GM18873 (cell line): Measurements from ENCODE around the gene ALG1.

Experiments used
- ATAC-seq: cut with Tn5 transposase; IDR thresholded peaks from one replicate; pipeline ENCODE4 v1.9.1; 2021; ENCODE audit warnings: mild to moderate bottlenecking, moderate library complexity, moderate number of reproducible peaks; ENCODE audit not compliant: unreplicated experiment, low FRiP score

The ALG1 gene, protein sequence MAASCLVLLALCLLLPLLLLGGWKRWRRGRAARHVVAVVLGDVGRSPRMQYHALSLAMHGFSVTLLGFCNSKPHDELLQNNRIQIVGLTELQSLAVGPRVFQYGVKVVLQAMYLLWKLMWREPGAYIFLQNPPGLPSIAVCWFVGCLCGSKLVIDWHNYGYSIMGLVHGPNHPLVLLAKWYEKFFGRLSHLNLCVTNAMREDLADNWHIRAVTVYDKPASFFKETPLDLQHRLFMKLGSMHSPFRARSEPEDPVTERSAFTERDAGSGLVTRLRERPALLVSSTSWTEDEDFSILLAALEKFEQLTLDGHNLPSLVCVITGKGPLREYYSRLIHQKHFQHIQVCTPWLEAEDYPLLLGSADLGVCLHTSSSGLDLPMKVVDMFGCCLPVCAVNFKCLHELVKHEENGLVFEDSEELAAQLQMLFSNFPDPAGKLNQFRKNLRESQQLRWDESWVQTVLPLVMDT

DNA sequence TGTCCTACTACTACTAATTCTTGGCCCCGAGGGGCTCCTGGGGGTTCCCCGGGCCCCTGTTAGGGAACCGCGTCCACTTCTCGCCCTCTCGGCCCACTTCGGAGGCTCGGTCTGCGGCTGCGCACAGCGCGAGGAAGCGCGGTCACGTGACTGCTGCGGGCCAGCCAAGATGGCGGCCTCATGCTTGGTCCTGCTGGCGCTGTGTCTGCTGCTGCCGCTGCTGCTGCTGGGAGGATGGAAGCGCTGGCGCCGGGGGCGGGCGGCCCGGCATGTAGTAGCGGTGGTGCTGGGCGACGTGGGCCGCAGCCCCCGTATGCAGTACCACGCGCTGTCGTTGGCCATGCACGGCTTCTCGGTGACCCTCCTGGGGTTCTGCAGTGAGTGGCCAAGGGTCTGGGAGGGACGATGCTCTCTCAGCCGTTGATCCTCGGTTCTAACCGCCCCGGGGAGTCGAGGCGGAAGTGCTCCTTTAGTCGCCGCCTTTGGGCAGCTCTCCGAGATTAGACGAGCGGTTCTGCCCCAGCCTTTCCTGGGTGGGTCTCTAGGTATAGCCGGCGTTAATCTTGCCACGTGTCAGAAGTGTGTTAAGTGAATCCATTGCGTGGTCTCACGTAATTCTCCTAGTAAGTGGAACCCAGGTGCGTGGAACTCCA lies at the start of gene ALG1:
Gene ALG1 (plus strand): TSS at position 163 of the 653 bp plus-strand sequence. CDS start 7 bp downstream, at position 170.
- ATAC-seq: peak; percentile 75

DNA sequence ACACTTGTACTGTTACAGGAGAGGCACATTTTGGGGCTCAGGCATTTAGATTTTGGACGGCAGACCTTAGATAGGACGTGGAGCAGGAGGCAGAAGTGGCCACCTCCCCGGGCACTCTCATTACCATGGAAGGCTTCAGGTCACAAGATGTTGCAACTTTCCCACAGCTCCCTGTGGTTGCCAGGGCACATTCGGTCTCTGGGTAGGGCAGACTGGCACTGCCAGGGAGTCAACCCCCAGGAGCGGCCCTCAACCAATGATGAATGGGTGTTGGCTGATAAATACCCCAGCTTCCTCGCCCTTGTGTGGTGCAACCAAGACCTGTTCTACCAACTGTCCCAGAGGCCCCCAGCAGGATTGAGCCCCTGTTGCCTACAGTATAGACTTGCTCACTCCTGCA lies 49.1 kb upstream of the ALG1 start:
- ATAC-seq: no peak

DNA sequence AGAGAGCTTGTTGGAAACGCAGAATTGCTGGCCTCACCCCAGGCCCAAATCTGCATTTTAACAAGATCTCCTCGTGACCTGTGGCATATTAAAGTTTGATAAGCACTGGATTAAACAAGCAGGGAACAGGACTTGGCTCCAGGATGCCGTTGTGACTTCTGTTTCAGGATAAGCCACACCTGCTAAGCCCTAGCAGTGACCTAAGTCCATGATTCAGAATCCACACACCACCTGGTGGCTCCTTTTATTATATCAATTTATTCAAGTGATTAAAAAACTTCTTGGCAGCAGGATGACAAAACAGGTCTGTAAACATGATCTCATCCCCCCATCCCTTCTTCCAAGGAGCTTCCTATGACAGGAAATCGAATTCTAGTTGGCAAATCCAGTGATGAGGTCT lies 47.0 kb upstream of the ALG1 start:
- ATAC-seq: no peak

DNA sequence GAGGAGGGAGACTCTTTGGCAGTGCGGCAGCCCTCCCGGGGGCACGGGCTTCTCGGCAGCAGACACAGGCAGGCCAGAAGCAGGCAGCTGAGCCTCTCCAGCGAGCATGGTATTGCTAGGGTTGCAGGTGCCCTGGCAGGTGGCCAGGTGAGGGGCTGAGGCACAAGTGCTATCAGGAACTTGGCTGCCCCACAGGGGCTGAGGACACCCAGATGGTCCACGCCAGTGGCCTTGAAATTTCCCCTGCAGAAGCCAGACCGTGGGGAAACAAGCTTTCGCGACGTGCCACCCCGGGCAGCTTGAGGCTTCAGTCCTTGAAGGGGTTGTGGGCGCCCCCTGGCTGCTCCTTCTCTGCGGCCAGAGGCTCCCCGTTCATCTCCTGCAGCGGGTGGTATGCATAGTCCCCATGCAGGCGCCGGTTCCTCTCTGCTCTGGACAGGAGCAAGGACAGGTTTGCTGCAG lies 46.4 kb upstream of the ALG1 start:
- ATAC-seq: no peak

DNA sequence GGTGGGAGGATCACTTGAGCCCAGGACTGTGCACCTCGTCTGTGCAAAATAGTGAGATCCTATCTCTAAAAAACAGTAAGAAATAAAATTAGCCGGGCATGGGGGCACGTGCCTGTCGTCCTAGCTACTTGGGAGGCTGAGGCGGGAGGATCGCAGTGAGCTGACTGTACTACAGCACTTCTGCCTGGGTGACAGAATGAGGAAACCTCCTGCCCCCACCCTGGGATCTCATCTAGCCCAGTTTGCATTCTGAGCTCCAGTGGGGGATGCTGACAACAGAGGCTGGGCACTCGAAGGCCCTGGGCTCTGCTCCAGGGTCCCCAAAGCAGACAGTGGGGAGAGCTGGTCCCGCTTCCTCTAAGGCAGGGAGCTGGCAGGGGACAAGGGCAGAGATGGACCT lies 45.0 kb upstream of the ALG1 start:
- ATAC-seq: no peak

DNA sequence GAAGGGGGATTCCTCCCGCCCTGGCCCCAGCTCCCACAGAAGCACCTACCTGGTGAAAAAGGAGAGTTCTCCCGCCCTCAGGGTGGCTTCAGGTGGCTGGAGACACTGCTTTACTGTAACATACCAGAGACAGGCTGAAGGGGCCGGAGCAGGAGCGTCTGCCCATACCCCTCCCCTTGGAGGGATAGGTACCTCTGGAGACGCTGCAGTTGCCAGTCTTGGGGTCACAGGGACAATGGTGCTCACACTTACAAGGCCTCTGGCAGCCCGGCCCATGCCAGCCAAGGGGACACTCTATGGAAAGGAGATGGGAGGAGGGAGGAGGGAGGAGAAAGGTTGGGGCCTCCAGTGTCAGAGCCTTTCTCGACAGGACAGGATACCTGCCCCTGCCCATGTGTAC lies 44.6 kb upstream of the ALG1 start:
- no peak for ATAC-seq

DNA sequence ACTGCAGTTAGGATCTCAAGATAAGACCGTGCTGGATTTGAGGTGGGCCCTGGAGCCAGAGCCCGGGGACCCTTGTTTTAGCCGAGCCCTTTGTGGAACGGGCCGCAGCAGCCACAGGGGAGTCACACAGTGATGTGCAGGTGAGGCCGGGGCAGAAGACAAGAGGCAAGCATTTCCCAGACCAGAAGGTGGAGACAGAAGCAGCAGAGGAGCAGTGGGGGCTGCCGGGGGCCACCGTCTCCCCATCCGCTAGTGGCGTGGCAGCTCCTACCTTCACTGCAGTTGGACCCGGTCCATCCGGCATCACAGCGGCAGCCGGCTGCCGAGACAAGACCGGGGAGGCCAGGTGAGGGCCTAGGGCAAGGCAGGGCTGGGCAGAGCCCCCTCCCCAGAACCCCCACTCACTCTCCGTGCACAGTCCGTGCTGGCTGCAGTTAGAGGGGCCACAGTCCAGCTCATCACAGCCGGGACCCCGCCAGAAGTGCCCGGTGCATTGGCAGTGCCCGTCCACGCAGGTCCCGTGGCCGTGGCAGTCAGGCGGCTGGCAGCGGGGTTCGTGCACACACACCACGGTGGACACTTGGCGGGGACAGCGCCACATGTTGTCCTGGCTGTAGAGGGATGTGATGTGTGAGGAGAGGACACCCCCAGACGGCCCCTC lies 43.9 kb upstream of the ALG1 start:
- no peak for ATAC-seq

DNA sequence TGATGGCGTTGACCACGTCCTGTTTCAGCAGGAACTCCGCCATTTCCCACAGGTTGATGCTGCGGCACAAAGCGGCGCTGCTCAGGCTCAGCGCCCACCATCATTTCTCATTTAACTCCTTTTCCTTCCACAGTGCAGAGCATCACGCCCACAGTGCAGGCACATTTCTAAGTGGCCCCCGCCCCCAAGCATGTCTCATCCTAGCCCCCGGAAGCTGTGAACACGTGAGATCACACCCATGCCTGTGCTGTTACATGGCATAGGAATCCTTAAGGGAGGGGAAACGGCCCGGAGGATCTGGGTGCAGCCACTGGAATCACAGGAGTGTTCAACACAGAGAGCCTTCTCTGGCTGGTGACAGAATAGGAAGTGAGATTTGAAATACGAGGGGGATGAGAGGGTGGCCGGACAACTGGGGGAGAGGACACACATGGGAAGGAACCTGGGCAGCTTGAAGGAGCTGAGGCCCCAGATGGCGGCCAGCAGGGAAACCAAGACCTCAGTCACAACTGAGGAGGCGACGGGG lies 42.6 kb upstream of the ALG1 start:
- ATAC-seq: no peak

DNA sequence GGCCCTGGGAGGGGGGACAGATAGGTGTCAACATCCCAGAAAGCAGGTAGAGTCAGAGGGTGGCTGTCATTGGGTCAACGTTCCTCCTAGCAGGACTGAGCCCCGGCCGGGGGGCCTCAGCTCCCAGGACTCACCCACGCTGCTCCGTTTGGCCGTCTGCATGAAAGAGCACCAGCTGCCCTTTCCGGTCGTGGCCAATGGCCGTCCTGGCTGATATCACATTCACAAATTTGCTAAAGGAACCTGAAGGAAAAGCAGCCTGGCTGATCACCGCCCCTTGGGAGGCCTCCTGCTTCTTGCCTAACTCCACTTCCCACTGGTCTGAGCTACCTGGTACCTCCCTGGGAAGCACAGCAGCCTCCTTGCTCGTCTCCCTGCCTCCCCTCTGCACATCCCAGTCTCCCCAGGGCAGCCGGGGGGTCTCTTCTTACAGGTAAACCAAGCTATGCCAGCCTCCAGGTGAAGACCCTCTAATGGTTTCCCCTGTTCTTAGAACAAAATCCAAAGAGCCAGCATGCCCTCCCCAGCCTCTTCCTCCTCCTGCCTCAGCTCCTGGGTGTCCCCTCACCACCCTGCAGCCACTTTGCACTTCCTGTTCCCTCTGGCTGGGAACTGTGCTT lies 41.3 kb upstream of the ALG1 start:
- no peak for ATAC-seq

DNA sequence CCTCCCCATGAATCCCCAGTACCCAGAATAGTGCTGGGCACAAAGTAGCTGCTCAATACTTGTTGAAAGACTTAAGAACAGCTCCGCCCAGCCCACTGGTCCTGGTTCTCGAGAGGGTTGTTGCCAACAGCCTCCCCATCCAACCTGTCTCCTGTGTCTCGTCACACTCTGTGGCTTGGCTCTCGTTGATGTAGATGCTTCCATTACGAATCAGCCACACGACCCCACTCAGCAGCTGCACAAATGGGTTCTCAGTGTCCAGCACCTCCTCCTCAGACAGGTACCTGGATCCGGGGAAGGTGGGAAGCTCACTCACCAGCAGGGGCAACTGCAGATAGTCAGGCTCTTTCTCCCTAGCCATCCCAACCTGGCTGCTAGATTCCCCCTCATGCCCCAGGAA lies 40.0 kb upstream of the ALG1 start:
- no peak for ATAC-seq

DNA sequence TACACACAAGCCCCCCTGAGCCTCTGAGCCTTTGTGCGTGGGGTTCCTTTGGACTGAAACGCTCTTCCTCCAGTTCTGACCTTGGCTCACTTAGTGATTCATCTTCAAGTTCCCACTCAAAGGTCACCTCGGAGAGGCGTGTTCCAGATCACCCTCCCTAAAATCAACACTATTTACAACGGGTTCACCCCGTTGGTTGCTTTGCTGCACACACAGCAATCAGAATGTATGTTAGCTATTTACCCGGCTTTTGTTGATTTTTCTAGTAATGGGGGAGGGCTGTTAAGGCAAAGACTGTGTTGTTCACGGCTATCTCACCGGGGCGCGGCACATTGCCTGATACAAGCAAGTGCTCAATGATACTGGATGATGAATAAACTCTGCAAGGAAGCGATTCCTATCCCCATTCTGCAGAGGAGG lies 38.9 kb upstream of the ALG1 start:
- ATAC-seq: no peak

DNA sequence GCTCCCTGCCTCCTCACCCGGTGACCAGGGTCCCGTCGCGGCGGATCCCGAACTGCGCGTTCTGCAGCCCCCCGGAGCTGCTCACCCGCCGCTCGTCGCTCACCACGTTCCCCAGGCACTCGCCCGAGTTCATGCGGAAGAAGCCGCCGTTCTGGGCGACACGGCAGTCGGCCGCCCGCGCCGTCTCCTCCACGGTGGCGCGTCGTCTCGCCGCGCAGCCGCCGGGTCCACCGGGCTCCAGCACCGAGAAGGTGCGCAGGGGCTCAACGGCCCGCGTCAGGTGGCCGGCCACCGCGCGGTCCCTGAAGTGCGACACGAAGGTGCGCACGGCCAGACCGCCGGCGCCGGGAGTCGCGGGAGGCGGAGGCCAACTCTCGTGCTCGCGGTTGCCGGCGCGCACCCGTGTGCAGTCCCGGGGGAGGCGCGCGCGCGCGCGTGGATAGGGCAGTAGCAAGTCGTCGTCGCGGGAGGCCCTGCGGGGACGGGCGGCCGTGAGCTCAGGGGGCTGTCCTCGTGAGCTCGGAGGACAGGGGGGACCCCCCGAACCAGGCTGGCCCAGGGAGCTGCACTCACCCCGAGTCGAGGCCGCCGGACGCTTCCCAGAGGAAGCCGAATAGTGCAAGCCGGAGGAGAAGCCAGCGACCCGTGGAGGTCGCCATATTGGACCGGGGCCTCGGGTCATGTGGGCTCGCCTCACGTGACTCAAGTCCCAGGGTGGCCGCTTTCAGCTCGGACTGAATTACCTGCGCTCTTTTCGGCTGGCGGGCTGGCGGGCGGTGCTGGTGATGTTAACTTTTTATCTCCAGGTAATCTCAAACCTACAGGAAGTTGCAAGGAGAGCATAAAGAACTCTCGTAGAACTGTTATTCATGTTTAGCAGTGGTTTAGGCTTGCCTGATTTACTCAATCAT lies 38.1 kb upstream of the ALG1 start, which contains the start of gene NAGPA:
Gene NAGPA (minus strand): TSS at position 680 of the 911 bp plus-strand sequence. CDS start 21 bp downstream, at position 659.
- ATAC-seq: peak; percentile 77

DNA sequence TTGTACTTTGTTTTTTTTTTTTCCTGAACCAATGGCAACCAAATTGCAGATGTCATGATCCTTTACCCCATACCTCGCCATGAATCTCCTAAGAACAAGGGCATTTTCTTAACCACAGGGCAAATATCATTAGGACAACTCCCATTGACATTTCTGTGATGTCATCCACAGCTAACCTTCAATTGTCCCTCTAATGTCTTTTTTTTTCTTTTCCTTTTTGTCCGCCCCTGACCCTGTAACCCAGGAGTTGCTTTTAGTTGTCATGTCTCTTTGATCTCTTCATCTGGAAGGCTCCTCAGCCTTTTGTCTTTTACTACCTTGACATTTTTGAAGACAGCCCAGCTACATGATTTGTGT lies 37.5 kb upstream of the ALG1 start:
- ATAC-seq: no peak

DNA sequence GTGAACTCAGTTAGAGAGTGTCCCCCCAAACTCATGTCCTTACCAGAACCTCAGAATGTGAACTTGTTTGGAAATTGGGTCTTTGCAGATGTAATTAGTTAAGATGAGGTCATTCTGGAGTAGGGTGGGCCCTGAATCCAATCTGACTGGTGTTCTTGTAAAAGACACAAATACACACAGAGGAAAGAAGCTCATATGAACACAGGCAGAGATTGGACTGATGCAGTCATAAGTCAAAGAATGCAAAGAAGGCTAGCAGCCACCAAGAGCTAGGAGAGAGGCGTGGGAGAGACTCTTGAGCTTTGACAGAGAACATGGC lies 35.8 kb upstream of the ALG1 start:
- no peak for ATAC-seq

DNA sequence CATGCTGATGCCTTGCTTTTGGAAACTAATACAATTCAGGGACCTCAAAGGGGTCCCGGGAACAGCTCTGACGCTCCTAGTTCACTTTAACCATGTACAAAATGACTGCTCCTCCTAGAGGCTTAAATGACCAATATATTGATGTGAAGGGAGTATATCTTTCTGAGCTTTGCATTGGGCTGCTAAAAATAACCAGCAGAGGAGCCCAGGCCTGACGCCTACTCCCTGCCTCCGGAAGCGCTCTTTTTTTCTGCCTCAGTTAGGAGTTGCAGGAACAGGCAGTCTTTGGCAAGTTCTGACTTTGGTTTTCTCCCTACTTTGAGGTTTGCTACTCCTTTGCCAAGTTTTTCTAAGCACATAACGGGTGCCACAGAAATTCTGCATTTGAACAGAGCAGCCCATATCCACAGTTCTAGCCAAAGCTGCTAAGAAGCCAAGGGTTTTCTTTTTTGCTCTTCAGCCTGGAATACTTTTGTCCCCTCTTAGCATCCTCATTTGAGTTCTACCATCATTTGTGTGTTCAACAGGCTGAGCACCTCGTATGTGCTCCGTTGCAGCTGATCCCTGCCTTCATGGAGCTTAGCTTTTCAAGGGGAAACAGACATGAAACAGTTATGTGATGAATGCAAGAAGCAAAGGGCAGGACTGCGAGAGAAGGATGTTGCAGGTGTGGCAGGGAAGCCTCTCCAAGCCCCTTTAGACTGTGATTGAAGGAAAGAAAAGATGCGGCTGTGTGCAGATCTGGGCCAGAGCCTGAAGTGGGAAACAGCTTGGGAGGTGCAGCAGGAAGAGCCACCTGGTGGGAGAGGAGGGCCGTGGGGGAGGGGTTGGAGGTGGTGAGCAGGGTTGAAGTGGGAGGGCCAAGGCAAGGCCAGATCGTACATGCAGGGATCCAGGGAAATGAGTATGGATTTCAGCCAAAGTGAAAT lies 35.2 kb upstream of the ALG1 start:
- no peak for ATAC-seq

DNA sequence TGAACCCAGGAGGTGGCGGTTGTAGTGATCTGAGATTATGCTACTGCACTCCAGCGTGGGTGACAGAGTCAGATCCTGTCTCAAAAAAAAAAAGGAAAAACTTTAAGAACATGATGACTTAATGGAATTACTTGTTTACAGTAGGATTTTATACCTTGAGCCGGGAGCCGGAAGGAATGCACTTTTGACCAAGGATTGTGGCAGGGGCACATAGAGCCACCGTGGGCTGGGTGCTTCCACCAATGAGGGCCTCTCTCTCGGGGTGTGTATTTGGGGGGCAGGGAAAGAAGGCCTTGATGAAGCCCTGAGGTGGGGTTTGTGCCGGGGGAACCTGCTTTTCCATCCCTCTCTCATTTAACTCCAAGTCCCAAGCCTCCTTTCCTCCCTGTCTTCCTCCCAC lies 31.2 kb upstream of the ALG1 start:
- no peak for ATAC-seq

DNA sequence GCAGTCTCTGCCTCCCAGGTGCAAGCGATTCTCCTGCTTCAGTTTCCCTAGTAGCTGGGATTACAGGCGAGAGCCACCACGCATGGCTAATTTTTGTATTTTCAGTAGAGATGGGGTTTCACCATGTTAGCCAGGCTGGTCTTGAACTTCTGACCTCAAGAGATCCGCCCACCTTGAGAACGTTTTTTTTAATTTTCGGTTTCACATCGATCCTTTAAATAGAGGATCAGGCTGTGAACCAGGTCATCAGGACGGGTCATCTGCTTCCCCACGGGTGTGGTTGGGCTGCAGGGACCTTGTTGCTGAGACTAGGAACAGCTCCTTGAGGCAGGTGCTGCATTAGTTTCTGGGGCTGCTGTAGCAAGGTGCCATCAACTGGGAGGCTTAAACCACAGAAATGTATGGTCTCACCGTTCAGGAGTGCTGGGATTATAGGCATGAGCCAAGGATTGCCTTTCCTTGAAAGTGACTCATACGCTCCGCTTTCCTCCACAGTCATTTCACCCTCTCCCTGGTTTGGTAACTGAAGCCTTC lies 30.0 kb upstream of the ALG1 start:
- ATAC-seq: peak; percentile 53

DNA sequence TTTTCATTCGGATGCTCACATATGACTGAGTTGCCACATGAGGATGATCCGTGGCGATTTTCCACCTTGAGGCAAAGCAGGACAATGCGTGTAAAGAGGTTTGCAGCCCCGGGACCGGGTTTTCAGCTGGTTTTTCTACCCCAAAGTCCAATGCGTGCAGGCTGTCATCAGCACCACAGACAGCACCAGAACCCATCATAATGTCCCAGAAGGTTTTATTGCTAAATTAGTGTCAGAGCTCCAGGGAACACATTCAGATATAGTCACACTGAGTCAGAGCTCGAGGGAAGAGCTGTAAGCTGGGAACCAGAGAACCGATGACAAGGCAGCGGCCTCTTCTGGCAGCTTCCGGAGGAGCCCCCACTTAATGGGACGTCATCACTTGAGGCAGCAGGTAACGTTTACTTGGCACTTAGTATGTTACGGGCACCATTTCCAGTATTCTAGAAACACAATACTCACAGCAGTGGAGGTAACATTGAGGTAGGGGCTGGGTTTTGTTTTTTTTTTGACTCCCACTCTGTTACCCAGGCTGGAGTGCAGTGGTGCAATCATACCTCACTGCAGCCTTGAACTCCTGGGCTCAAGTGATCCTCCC lies 29.0 kb upstream of the ALG1 start:
- no peak for ATAC-seq
